OCI-LY1 (cell line): ENCODE measurements around the gene MFSD11.
"Not testable (repeated sequence)": the region's sequence is repeated elsewhere in the genome, so short reads cannot be mapped to it uniquely, and the experiment has no call there.

Source experiments
- H2AFZ ChIP-seq: fragments of 200-600 bp; sonication (generic), shearing (Covaris generic); 2 replicates; pipeline ENCODE4 v1.6.0; 2014; ENCODE audit warnings: antibody characterized with exemption, mild to moderate bottlenecking, low read length
- H3F3A ChIP-seq: fragments of 200-600 bp; sonication (generic), shearing (Covaris generic); 2 replicates; pipeline ENCODE4 v1.6.0; 2014; ENCODE audit warnings: mild to moderate bottlenecking, antibody characterized with exemption, low read length, moderate library complexity; ENCODE audit not compliant: insufficient read depth
- H3K27ac ChIP-seq: fragments of 200-600 bp; sonication (generic); 2 replicates; pipeline ENCODE4 v1.5.1; 2014; ENCODE audit warnings: low read length, mixed run types, mild to moderate bottlenecking, low read depth; ENCODE audit not compliant: poor library complexity, severe bottlenecking
- H3K27me3 ChIP-seq: fragments of 200-600 bp; sonication (generic); 2 replicates; pipeline ENCODE4 v1.6.0; 2014; ENCODE audit warnings: antibody characterized with exemption, mild to moderate bottlenecking, low read length, moderate library complexity; ENCODE audit not compliant: insufficient read depth
- H3K36me3 ChIP-seq: fragments of 200-600 bp; sonication (generic); 2 replicates; pipeline ENCODE4 v1.6.1; 2014; ENCODE audit warnings: mild to moderate bottlenecking, antibody characterized with exemption, low read length, moderate library complexity, mixed read lengths; ENCODE audit not compliant: insufficient read depth
- H3K4me1 ChIP-seq: fragments of 200-600 bp; sonication (generic); 2 replicates; pipeline ENCODE4 v1.5.1; 2014; ENCODE audit warnings: mild to moderate bottlenecking, low read length, moderate library complexity; ENCODE audit not compliant: insufficient read depth, severe bottlenecking
- H3K4me2 ChIP-seq: fragments of 200-600 bp; sonication (generic), shearing (Covaris generic); 2 replicates; pipeline ENCODE4 v1.6.1; 2014; ENCODE audit warnings: low read length
- H3K4me3 ChIP-seq: fragments of 200-600 bp; sonication (generic); 2 replicates; pipeline ENCODE4 v1.5.1; 2014; ENCODE audit warnings: low read length, low read depth, mild to moderate bottlenecking, mixed read lengths; ENCODE audit not compliant: poor library complexity, severe bottlenecking
- H3K79me2 ChIP-seq: fragments of 200-600 bp; shearing (Covaris generic); 2 replicates; pipeline ENCODE4 v1.6.1; 2016; ENCODE audit warnings: mixed run types, low read length, mixed read lengths; ENCODE audit not compliant: insufficient read depth
- H3K9ac ChIP-seq: fragments of 200-600 bp; sonication (generic), shearing (Covaris generic); 2 replicates; pipeline ENCODE4 v1.6.1; 2014; ENCODE audit warnings: mild to moderate bottlenecking, low read length, mixed read lengths
- H3K9me2 ChIP-seq: fragments of 200-600 bp; sonication (generic), shearing (Covaris generic); 2 replicates; pipeline ENCODE4 v1.6.1; 2014; ENCODE audit warnings: low read depth, mild to moderate bottlenecking, low read length, mixed read lengths
- H3K9me3 ChIP-seq: fragments of 200-600 bp; shearing (Covaris generic); 2 replicates; pipeline ENCODE4 v1.6.1; 2014; ENCODE audit warnings: low read length, mixed read lengths
- H4K20me1 ChIP-seq: fragments of 200-600 bp; sonication (generic), shearing (Covaris generic); 2 replicates; pipeline ENCODE4 v1.6.0; 2016; ENCODE audit warnings: mild to moderate bottlenecking, low read length; ENCODE audit not compliant: insufficient read depth
- CTCF ChIP-seq: fragments of 200-600 bp; sonication (generic), shearing (Covaris generic); IDR thresholded peaks from 2 replicates; pipeline ENCODE4 v1.5.1; 2017; ENCODE audit warnings: mild to moderate bottlenecking, antibody characterized with exemption, low read length, moderate library complexity, mixed read lengths
- EZH2 ChIP-seq: fragments of 200-600 bp; sonication (generic), shearing (Covaris generic); IDR thresholded peaks from 2 replicates; pipeline ENCODE4 v1.8.0; 2017; ENCODE audit warnings: borderline replicate concordance, mixed run types, mild to moderate bottlenecking, antibody characterized with exemption, low read length, moderate library complexity, mixed read lengths

Gene MFSD11

DNA sequence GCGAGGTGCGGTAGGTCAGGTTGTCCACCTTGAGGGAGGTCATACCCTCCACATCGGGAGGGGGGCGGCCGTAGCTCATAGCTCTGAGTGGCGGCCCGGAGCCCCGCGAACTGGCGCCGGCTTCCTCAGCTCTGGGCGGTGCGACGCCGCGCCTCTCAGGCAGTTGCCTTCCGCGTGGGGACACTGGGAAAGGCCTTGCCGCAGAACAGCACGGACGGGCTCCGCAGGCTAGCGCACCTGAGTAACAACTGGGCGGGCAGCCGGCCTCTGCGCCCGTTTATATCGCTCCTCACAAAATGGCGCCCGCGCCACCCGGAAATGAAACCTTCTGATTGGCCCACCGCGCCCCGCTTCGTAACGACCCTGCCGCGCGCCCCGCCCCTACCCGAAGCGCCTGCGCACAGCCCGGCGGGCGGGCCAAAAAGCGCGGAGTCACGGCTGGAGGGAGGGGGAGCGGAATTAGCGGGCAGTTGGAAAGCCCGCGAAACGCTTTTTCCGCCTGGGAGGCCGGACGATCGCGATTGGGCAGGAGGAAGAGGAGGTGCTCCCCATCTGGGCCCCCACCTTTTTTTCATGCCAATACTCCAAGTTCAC lies 740 bp upstream of the MFSD11 start, which contains the start of gene SRSF2:
Gene SRSF2, minus strand, starts transcription at position 250 of the 594 bp plus-strand sequence. Its CDS starts 171 bp downstream, at position 79.
- H3K79me2 ChIP-seq, result peaks cover 43% of the 10 kb centered on the region
- H3K4me2 ChIP-seq, result peak within 1 kb of the TSS; percentile 95
- peak within 1 kb of the TSS; percentile 96 for H3K27ac ChIP-seq
- H4K20me1 ChIP-seq, result no peaks in the 10 kb centered on the region
- H2AFZ ChIP-seq, result no peak within 1 kb of the TSS
- H3K9me3 ChIP-seq, result no peaks in the 10 kb centered on the region
- peak within 1 kb of the TSS; percentile 96 for H3K4me3 ChIP-seq
- peaks cover 57% of the 10 kb centered on the region for H3K36me3 ChIP-seq
- peaks cover 24% of the 10 kb centered on the region for H3F3A ChIP-seq
- H3K9me2 ChIP-seq, result no peaks in the 10 kb centered on the region
- H3K4me1 ChIP-seq, result peaks cover 61% of the 10 kb centered on the region
- no peaks in the 10 kb centered on the region for H3K27me3 ChIP-seq
- TF ChIP-seq EZH2, result no peak
- no peak for TF ChIP-seq CTCF
- H3K9ac ChIP-seq, result peak within 1 kb of the TSS; percentile 100

GRCh38 chr17:76738468-76738850 lies 540 bp downstream of the MFSD11 start:
- Histone ChIP-seq H3K4me2 (peak overlapping the region; percentile 95), H3K79me2 (peaks cover 42% of the 10 kb centered on the region), H3K27ac (peak overlapping the region; percentile 90), H3K9ac (peak overlapping the region; percentile 90), H3F3A (peaks cover 13% of the 10 kb centered on the region), H3K27me3 (no peaks in the 10 kb centered on the region), H3K36me3 (peaks cover 52% of the 10 kb centered on the region), H4K20me1 (no peaks in the 10 kb centered on the region), H2AFZ (no peak overlapping the region), H3K4me1 (peaks cover 49% of the 10 kb centered on the region), H3K9me2 (no peaks in the 10 kb centered on the region), H3K9me3 (no peaks in the 10 kb centered on the region), H3K4me3 (peak overlapping the region; percentile 96)
- TF ChIP-seq EZH2 (no peak), CTCF (no peak)

DNA sequence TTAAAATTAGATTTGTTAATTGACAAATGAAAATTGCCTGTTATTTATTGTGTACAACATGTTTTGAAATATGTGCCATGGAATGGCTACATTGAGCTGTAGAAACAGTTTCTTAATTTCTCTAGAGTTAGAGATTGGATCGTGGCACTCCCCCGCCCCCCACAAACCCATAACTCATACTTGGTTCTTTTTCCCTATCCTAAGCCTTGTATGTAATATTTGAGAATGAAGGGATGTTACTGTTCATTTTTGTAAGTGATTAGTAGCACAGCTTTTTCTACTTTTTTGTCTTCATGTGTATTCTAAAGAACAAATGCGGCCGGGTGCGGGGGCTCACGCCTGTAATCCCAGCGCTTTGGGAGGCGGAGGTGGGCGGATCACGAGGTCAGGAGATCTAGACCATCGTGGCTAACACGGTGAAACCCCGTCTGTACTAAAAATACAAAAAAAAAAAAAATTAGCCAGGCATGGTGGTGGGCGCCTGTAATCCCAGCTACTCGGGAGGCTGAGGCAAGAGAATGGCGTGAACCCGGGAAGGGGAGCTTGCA lies 1.7 kb downstream of the MFSD11 start:
- H3K27ac ChIP-seq, H2AFZ ChIP-seq, H3F3A ChIP-seq, H4K20me1 ChIP-seq, H3K9me2 ChIP-seq, H3K9me3 ChIP-seq, H3K27me3 ChIP-seq: not testable (repeated sequence)
- Histone ChIP-seq H3K4me2 (peak overlapping the region; percentile 95), H3K79me2 (peaks cover 30% of the 10 kb centered on the region), H3K36me3 (peaks cover 49% of the 10 kb centered on the region), H3K9ac (peak overlapping the region; percentile 90), H3K4me3 (peak overlapping the region; percentile 96), H3K4me1 (peaks cover 37% of the 10 kb centered on the region)
